B cell (primary cell): ENCODE measurements around the gene CUBN. TPM values are rescaled to one million over a fixed set of nuclear protein-coding genes. Genes with fewer than 3 reads are reported as not detected.

ENCODE experiments used
- ATAC-seq: fragments of 200-7000 bp; cut with Tn5 transposase; one replicate; pipeline ENCODE4 v1.10.0; 2021; ENCODE audit warnings: low read depth, mild to moderate bottlenecking, moderate number of reproducible peaks, moderate library complexity
- CTCF ChIA-PET: fragments of 350-600 bp; sonication (Branson Sonifier 250); formaldehyde crosslinking; loops from one replicate; lab custom pipeline; 2021; ENCODE audit warnings: antibody characterized with exemption, inconsistent platforms; lab: Charles Lee
- POLR2A ChIA-PET: fragments of 350-600 bp; sonication (Branson Sonifier 250); formaldehyde crosslinking; loops from one replicate; lab custom pipeline; 2021; ENCODE audit warnings: antibody characterized with exemption; lab: Charles Lee
- DNase-seq: peaks from one replicate; pipeline ENCODE4 v3.0.0; 2013
- H2AFZ ChIP-seq: 2 replicates; pipeline ENCODE4 v1.6.1; 2012; ENCODE audit warnings: mild to moderate bottlenecking, low read depth, low read length; ENCODE audit not compliant: insufficient read depth, poor library complexity, severe bottlenecking
- H3K27ac ChIP-seq, 2 donors: 1 replicate in 1 of 2; 2 replicates in 1 of 2; pipeline ENCODE4 v1.5.1; 2012 to 2013; ENCODE audit warnings: low read length in 2 of 2, mild to moderate bottlenecking in 2 of 2, moderate library complexity in 1 of 2
- H3K27me3 ChIP-seq, 4 experiments: fragments of 200-600 bp in 1 of 4; sonication (generic) in 1 of 4; replicated peaks in 1 of 4; 1 replicate in 2 of 4; 2 replicates in 2 of 4; pipeline versions ENCODE4 v1.6.1 to v1.7.0; 2013 to 2016; ENCODE audit warnings: low read length in 3 of 4, mild to moderate bottlenecking in 2 of 4, mixed read lengths in 1 of 4, moderate library complexity in 1 of 4; ENCODE audit not compliant: insufficient read depth in 4 of 4, control insufficient read depth in 3 of 4; ENCODE audit errors: control extremely low read depth in 1 of 4
- H3K36me3 ChIP-seq, 2 experiments: replicated peaks in 1 of 2; 1 replicate in 1 of 2; 2 replicates in 1 of 2; pipeline versions ENCODE4 v1.6.1 to v1.7.1; 2013; ENCODE audit warnings: low read length in 1 of 2; ENCODE audit not compliant: insufficient read depth in 2 of 2, control insufficient read depth in 1 of 2; ENCODE audit errors: control extremely low read depth in 1 of 2, extremely low read depth in 1 of 2
- H3K4me1 ChIP-seq, 2 donors: fragments of 200-600 bp in 1 of 2; sonication (generic) in 1 of 2; 1 replicate in 1 of 2; 2 replicates in 1 of 2; pipeline versions ENCODE4 v1.5.1 to v1.6.1; 2013 to 2017; ENCODE audit warnings: low read length in 2 of 2; ENCODE audit not compliant: control insufficient read depth in 2 of 2, insufficient read depth in 2 of 2
- H3K4me2 ChIP-seq: replicated peaks from 2 replicates; pipeline ENCODE3; 2012; ENCODE audit warnings: mild to moderate bottlenecking, low read depth, low read length; ENCODE audit not compliant: poor library complexity, severe bottlenecking
- H3K4me3 ChIP-seq, 5 experiments: fragments of 200-600 bp in 1 of 5; sonication (generic) in 1 of 5; 1 replicate in 3 of 5; 2 replicates in 2 of 5; pipeline versions ENCODE4 v1.5.1 to v1.7.0; 2011 to 2016; ENCODE audit warnings: low read length in 4 of 5, mild to moderate bottlenecking in 4 of 5, low read depth in 2 of 5, control low read depth in 1 of 5, moderate library complexity in 1 of 5; ENCODE audit not compliant: insufficient read depth in 1 of 5; ENCODE audit errors: control extremely low read depth in 1 of 5, extremely low read depth in 1 of 5
- H3K79me2 ChIP-seq: fragments of 200-600 bp; sonication (generic); one replicate; pipeline ENCODE4 v1.6.0; 2016; ENCODE audit warnings: low read length; ENCODE audit not compliant: control insufficient read depth, insufficient read depth
- H3K9ac ChIP-seq: fragments of 200-600 bp; sonication (generic); 2 replicates; pipeline ENCODE4 v1.6.1; 2017; ENCODE audit warnings: mild to moderate bottlenecking, low read length, moderate library complexity
- H3K9me3 ChIP-seq, 3 donors: one replicate each; pipeline versions ENCODE4 v1.6.1 to v1.7.1; 2013; ENCODE audit warnings: low read length in 2 of 3; ENCODE audit not compliant: control insufficient read depth in 2 of 3, insufficient read depth in 1 of 3; ENCODE audit errors: control extremely low read depth in 1 of 3
- H4K20me1 ChIP-seq: 2 replicates; pipeline ENCODE4 v1.6.0; 2012; ENCODE audit warnings: mild to moderate bottlenecking, low read length; ENCODE audit not compliant: insufficient read depth, control insufficient read depth, poor library complexity, severe bottlenecking
- H3K27ac Mint-ChIP-seq: one replicate; pipeline ENCODE4 v1.8.0; 2021; ENCODE audit warnings: mixed read lengths
- H3K27me3 Mint-ChIP-seq: one replicate; pipeline ENCODE4 v1.8.0; 2021; ENCODE audit warnings: mixed read lengths
- H3K4me1 Mint-ChIP-seq: one replicate; pipeline ENCODE4 v1.8.0; 2021; ENCODE audit warnings: mixed read lengths
- H3K4me3 Mint-ChIP-seq: one replicate; pipeline ENCODE4 v1.8.0; 2021; ENCODE audit warnings: mixed read lengths
- H3K9me3 Mint-ChIP-seq: one replicate; pipeline ENCODE4 v1.8.0; 2022; ENCODE audit warnings: mixed read lengths; ENCODE audit not compliant: insufficient read depth
- CTCF ChIP-seq: fragments of 200-600 bp; IDR thresholded peaks from one replicate; pipeline ENCODE4 v1.8.0; 2022; ENCODE audit warnings: antibody characterized with exemption, mild to moderate bottlenecking
- EZH2 ChIP-seq: IDR thresholded peaks from 2 replicates; pipeline ENCODE4 v1.6.1; 2012; ENCODE audit warnings: borderline replicate concordance, low read depth, mild to moderate bottlenecking, moderate library complexity, low read length; ENCODE audit not compliant: insufficient read depth, poor library complexity, severe bottlenecking
- WGBS: methylation state at CpG from one replicate; pipeline ENCODE4 v1.1.5; 2013; ENCODE audit warnings: missing lambda C conversion rate; ENCODE audit not compliant: insufficient coverage; 5-methylcytosine and 5-hydroxymethylcytosine counted together
- intact Hi-C: fragments of 100-400 bp; cut with micrococcal nuclease; formaldehyde crosslinking; loops from one replicate; pipeline ENCODE4 v1.10.0; 2022
- polyA plus RNA-seq: library from polyadenylated mRNA; depleted of rRNA; stranded (reverse); fragments of >200 nt; gene quantifications from 2 replicates; pipeline ENCODE4 v1.2.3, GENCODE V29; 2012
- total RNA-seq, 2 donors: library from RNA; stranded (reverse); fragments of 120-200 nt in 1 of 2; gene quantifications; 1 replicate in 1 of 2; 2 replicates in 1 of 2; pipeline versions ENCODE4 v1.2.3 to v1.2.4, GENCODE V29; 2013 to 2022

CUBN gene
- total and polyA plus RNA-seq, 2 donors (not counting 1 experiment from before 2014, with no cell fraction given), result 4.2 to 5.7 TPM

DNA sequence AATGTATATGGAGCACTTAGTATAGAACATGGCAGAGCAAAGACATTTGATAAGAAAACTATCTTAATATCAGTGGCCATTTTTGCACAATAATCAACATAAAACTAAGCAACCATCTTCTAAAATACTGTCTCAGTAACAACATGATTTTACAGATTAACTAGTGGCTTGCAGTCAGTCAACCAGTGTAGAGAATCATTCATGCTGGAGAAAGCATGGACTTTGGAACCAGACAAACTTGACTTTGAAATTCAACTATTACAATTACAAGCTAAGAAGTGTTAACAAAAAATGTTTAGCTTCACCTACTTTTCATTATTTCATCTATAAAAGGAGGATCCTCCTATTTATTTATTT, 27.7 kb downstream of the CUBN start:
- H2AFZ ChIP-seq, result no peak overlapping the region
- POLR2A ChIA-PET, result no interaction called here
- TF ChIP-seq CTCF (no peak), EZH2 (no peak)
- H3K79me2 ChIP-seq, result no peaks in the 10 kb centered on the region
- no peak overlapping the region for H3K4me3 ChIP-seq
- no peaks in the 10 kb centered on the region for H3K4me1 ChIP-seq
- no peak overlapping the region for H3K4me2 ChIP-seq
- Mint-ChIP-seq H3K4me3 (no peak overlapping the region), H3K27me3 (no peaks in the 10 kb centered on the region), H3K4me1 (no peaks in the 10 kb centered on the region), H3K9me3 (no peaks in the 10 kb centered on the region), H3K27ac (no peak overlapping the region)
- H3K9me3 ChIP-seq, result no peaks in the 10 kb centered on the region
- no peak for DNase-seq
- H4K20me1 ChIP-seq, result no peaks in the 10 kb centered on the region
- no peak overlapping the region for H3K27ac ChIP-seq
- no peaks in the 10 kb centered on the region for H3K36me3 ChIP-seq
- H3K27me3 ChIP-seq, result no peaks in the 10 kb centered on the region
- intact Hi-C loops, result no loop called here
- CTCF ChIA-PET, result no interaction called here
- ATAC-seq, result no peak
- H3K9ac ChIP-seq, result no peak overlapping the region

- no peak overlapping the region for H3K4me3 Mint-ChIP-seq
- no peaks in the 10 kb centered on the region for H3K4me1 Mint-ChIP-seq
- no peak overlapping the region for H2AFZ ChIP-seq
- 98% methylated on average over 4 of the region's 7 CpGs for WGBS
- H3K27me3 ChIP-seq, result no peaks in the 10 kb centered on the region
- no peaks in the 10 kb centered on the region for H4K20me1 ChIP-seq
- no peaks in the 10 kb centered on the region for H3K4me1 ChIP-seq
- H3K27ac Mint-ChIP-seq, result no peak overlapping the region
- no peak overlapping the region for H3K9ac ChIP-seq
- no peak for TF ChIP-seq EZH2
- no peak for TF ChIP-seq CTCF
- H3K9me3 ChIP-seq, result no peaks in the 10 kb centered on the region
- no peak for ATAC-seq
- H3K79me2 ChIP-seq, result no peaks in the 10 kb centered on the region
- no peak overlapping the region for H3K4me2 ChIP-seq
- H3K9me3 Mint-ChIP-seq, result no peaks in the 10 kb centered on the region
- POLR2A ChIA-PET, result no interaction called here
- no peak for DNase-seq
- intact Hi-C loops, result no loop called here
- H3K36me3 ChIP-seq, result no peaks in the 10 kb centered on the region
- no peak overlapping the region for H3K27ac ChIP-seq
- CTCF ChIA-PET, result no interaction called here
- H3K4me3 ChIP-seq, result no peak overlapping the region
- H3K27me3 Mint-ChIP-seq, result no peaks in the 10 kb centered on the region
Measured at GRCh38 chr10:17101257-17101909, 28.2 kb downstream of the CUBN start.
